ENCODE data around the gene CTPS2.
"Not testable (repeated sequence)": the region's sequence is repeated elsewhere in the genome, so short reads cannot be mapped to it uniquely, and the experiment has no call there.

CTPS2 gene

GRCh38 chrX:16654093-16654492 is 58.4 kb downstream of the CTPS2 start:
- DNase-seq (ENCODE audit: low spot score) = no peak

DNA sequence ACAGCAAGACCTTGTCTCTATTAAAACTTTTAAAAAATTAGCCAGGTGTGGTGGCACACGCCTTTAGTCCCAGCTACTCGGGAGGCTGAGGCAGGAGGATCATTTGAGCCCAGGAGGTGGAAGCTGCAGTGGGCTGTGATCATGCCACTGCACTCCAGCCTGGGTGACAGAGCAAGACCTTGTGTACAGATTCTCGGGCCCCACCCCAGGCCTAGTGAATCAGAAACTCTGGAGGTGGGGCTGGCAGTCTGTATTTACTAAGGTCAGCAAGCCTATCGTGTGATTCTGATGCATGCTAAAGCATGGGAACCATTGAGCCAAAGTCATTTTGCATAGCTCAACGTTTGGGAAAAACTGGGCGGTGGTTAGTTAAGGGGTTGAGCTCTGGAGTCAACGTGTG is 59.0 kb downstream of the CTPS2 start:
- no peak for DNase-seq (ENCODE audit: low spot score)

DNA sequence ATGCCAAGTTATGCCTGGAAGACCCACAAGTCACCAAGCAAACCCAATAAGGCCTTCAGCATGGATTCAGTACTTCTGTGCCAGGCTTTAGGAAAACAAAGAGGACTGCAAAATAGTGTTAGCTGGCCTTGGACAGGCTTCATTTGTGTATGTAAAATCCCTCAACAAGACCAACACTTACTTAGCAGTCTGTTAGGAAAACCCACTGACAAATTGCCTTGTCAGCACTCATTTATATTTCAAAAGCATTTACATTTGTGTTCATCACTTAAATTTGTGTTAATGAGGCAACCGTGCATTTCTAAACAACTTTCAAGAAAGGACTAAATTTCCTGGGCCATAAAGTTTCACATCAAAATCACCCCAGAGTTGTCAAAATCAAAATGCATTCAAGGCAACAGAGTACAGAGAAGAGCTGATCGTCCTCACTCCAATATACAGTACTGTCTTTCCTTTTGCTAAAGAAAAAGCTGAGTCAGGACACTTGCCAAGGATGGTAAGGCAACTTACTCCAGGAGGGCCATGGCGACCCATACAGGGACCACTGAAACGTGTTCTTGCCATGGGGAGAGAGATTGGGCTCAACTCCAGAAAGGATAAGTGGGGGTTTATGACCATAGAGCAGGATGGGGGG is 61.0 kb downstream of the CTPS2 start:
- DNase-seq (ENCODE audit: low spot score) = no peak

- no peak for DNase-seq (ENCODE audit: low spot score)
These were observed 62.6 kb downstream of the CTPS2 start, which contains the start of gene S100G for GRCh38 chrX:16649858-16650257. TSS of gene S100G (plus strand) at chrX:16650158. CDS start at chrX:16651007, 849 bp downstream.

GRCh38 chrX:16646366-16647138 is 65.9 kb downstream of the CTPS2 start:
- DNase-seq (ENCODE audit: low spot score) = no peak

DNA sequence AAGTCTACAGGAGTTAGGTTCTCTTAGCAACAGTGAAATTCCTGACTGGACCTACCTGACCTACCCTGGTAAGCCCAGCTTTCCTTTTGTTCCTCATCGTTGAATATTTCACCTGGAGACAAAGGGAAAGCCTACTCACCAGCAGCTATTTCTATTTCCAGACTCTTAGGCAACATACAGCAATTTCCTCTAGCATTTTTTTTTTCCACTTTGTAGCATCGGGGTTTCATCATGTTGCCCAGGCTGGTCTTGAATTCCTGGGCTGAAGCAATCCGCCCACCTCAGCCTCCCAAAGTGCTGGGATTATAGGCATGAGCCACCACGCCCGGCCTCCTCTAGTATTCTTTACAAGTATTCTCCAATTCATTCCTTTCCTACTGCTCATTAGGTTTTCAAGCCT is 69.3 kb downstream of the CTPS2 start:
- no peak for DNase-seq (ENCODE audit: low spot score)

- no peak for DNase-seq (ENCODE audit: low spot score)
These were observed 71.6 kb downstream of the CTPS2 start for GRCh38 chrX:16640823-16641222.

DNA sequence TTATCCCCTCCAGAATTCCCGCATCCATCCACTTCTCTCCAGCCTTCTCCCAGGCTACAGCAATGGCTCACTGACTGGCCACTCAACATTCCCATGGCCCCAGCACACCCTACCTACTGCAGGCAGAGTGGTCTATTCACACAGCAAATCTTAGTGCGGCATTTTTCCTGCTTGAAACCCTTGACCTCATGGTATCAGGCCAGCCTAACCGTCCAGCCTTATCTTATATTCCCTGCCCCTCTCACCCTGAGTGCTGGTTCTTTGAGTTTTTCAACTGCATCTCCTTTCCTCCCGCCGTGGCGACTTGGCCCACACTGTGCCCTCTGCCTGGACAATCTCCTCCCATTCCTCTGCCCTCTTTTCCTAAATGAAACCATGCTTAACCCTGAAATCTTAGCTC is 72.5 kb downstream of the CTPS2 start:
- no peak for DNase-seq (ENCODE audit: low spot score)

DNA sequence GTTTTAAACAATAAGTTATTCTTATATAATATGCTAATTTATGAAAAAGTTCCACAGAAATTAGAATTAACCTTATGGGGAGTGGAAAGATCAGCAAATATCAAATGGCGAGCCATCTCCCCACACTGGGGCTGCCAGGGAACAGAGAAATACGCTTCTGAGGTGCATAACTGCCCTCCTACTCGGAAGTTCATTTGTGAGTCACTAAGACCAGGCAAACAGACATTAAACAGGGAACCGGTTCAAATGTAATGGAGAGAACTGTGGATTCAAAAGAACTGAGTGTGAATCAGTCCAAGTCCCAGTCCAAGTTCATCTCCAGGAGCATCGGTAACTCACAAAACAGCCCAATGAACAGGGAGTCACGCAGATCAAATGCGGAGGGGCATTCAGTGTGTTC is 73.9 kb downstream of the CTPS2 start:
- no peak for DNase-seq (ENCODE audit: low spot score)

GRCh38 chrX:16635596-16635995 is 76.9 kb downstream of the CTPS2 start:
- DNase-seq (ENCODE audit: low spot score) = no peak

- no peak for DNase-seq (ENCODE audit: low spot score)
These were observed 77.4 kb downstream of the CTPS2 start for GRCh38 chrX:16635040-16635439.

DNA sequence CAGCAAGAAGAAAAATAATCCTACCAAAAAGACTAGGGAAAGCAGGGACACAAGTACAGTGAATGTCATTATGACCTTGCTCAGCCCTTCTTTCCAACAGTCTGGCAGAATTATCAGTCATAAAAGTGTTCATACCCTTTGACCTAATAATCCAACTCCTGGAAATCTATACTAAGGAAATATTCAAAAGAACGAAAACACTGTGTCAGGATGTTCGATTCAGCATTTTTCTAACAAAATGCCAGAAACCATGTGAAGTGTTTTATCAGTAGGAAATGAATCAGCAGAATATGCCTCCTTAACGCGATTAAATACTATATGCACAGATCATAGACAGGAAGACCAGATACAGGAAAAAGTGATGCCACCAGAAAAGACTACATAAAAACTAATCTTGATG is 78.7 kb downstream of the CTPS2 start:
- peak; percentile 24 for DNase-seq (ENCODE audit: low spot score)

- DNase-seq (ENCODE audit: low spot score) = no peak
These were observed 82.6 kb downstream of the CTPS2 start for GRCh38 chrX:16629909-16630308.

- DNase-seq (ENCODE audit: low spot score) = no peak
These were observed 83.4 kb downstream of the CTPS2 start for GRCh38 chrX:16628946-16629595.

- DNase-seq (ENCODE audit: low spot score) = not testable (repeated sequence)
These were observed 84.0 kb downstream of the CTPS2 start for GRCh38 chrX:16628511-16628910.

DNA sequence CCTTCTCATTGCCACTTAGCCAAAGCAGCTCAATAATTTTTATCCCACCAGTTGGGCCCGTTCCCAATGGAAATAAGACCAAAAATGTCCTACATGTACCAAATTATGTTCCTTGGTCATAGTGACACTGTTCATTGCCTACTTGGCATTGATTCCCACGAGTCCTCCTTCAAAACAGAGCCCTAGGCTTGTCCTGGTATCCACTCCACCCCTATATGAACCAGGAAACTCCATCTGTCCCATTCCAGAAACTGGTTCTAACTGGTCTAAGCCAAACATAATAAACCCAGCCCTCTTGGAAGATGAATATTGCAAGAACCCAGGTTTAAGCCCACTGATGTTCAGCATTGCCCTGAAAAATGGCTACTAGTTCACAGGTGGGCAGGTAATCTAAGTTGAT is 93.4 kb downstream of the CTPS2 start:
- DNase-seq (ENCODE audit: low spot score) = no peak

DNA sequence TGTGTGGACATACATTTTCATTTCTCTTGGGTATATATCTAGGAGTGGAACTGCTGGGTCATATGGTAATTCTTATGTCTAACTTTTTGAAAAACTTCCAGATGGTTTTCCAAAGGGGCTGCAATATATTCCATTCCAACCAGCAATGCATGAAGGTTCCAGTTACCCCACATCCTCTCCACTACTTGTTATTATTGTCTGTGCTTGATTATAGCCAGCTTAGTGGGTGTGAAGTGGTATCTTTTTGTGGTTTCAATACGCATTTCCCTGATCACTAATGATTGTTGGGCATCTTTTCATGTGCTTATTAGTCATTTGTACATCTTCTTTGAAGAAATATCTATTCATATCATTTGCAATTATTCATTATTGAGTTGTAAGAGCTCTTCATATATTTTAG is 94.0 kb downstream of the CTPS2 start:
- DNase-seq (ENCODE audit: low spot score) = no peak

GRCh38 chrX:16617382-16617781 is 95.1 kb downstream of the CTPS2 start:
- DNase-seq (ENCODE audit: low spot score) = no peak

GRCh38 chrX:16612257-16612897 is 100.1 kb downstream of the CTPS2 start:
- no peak for DNase-seq (ENCODE audit: low spot score)

DNA sequence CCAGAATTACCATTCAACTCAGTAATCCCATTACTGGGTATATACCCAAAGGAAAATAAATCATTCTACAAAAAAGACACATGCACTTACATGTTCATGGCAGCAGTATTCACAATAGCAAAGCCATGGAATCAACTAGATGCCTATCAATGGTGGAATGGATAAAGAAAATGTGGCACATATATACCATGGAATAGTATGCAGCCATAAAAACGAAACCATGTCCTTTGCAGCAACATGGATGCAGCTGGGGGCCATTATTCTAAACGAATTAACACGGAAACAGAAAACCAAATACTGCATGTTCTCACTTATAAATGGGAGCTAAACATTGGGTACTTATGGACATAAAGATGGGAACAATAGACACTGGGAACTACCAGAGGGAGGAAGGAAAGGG is 101.8 kb downstream of the CTPS2 start:
- not testable (repeated sequence) for DNase-seq (ENCODE audit: low spot score)

DNA sequence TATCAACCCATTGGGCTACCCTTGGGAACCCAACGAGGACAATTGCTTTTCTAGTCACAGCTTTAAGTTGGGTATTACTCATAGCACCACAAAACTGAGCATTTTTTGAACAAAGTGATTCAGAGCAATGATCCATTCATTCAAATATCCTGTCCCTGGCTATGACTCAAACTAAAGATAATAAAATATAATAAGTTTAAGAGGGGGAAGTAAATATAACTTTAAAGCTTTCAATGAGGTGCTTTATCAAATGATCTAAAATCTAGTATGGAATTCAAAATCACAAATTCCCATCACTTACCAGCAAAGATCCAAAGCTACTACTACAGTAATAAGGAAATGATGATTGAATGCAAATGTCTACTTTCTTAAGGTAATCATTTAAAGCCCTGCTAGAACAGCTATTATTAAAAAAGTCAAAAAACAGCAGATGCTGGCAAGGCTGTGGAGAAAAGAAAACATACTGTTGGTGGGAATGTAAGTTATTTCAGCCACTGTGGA is 102.3 kb downstream of the CTPS2 start:
- peak; percentile 55 for DNase-seq (ENCODE audit: low spot score)

DNA sequence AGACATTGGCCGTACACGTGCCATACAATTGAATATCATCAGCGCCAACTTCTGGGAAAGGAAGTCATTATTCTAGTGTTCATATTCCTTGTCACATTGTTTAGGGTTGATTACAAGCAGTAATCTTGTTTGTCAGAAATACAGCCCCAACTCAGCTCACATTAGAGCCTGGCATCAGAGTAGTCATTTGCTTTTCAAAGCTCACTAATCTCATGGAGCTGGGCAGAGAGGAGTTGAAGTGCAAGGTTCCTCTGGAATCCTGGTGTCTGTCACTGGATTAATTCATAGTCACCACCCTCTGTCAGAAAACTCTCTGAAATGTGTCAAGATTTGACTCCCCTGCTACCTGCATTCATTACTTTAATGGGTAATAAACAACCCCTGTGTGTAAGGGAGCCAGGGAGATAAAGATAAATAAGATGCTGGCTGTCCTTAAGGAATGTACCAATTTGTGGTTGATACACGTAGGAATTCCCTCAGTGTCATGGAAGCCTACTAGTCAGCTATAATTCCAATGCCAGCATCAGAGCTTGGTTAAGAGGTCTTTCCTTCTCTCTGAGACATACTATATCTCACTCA is 106.2 kb downstream of the CTPS2 start:
- DNase-seq (ENCODE audit: low spot score) = no peak

All from kidney capillary endothelial cell (primary cell).